ENCODE measurements around the gene TSPAN13. TPM values are rescaled to one million over a fixed set of nuclear protein-coding genes. Genes with fewer than 3 reads are reported as not detected.

The TSPAN13 gene
- total and polyA plus RNA-seq, 2 of the 8 experiments (the other 6 are each of a cell fraction or from before 2014, with no cell fraction given): 15.3 to 28.1 TPM

DNA sequence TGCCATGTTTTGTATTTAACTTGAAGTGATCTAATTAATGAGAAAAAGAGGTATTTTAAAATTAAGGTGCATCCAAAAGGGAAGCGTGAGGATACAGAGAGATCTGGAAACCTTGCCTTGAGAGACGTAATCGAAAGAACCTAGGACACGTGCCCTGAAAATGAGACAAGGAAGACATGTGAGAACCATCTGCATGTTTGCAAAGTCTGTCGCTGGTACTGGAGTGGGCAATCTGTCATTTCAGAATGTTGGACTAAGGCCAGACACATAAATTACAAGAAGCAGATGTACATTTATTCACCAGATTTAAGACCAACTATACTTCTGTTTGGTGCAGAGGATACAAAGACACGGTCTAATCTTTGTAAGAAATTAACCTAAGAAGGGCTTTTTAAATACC is 42.1 kb downstream of the TSPAN13 start:
- Histone ChIP-seq H3K4me2 (ENCODE audit: insufficient read depth in 1 of 2, low read depth in 2 of 2, low read length in 2 of 2) (no peak overlapping the region), H4K5ac (ENCODE audit: insufficient read length, low read depth, low read length) (no peak overlapping the region), H3K79me2 (ENCODE audit: control insufficient read depth in 1 of 2, insufficient read depth in 2 of 2, low read length in 2 of 2) (no peaks in the 10 kb centered on the region), H4K20me1 (replicated peaks in 1 of 2; ENCODE audit: control insufficient read depth in 1 of 2, insufficient read depth in 2 of 2, low read length in 2 of 2) (no peaks in the 10 kb centered on the region), H3K4me3 (ENCODE audit: extremely low read depth in 1 of 4, insufficient read depth in 2 of 4, low read depth in 3 of 4, low read length in 4 of 4) (no peak overlapping the region), H3K27ac (ENCODE audit: low read depth, low read length) (no peak overlapping the region), H3K23ac (ENCODE audit: insufficient read length) (no peak overlapping the region), H3K18ac (ENCODE audit: extremely low read depth, low read length) (no peak overlapping the region), H3K23me2 (ENCODE audit: low read depth, low read length) (no peaks in the 10 kb centered on the region), H4K8ac (ENCODE audit: extremely low read depth, insufficient read depth, low read length) (no peak overlapping the region), H3K9me3 (ENCODE audit: insufficient read depth in 2 of 2, low read depth in 1 of 2, low read length in 1 of 2) (no peaks in the 10 kb centered on the region), H2BK15ac (ENCODE audit: low read length) (no peak overlapping the region), H3K9ac (replicated peaks in 1 of 4; ENCODE audit: extremely low read depth in 1 of 4, low read depth in 3 of 4, low read length in 3 of 4) (no peak overlapping the region), H2AFZ (ENCODE audit: low read length) (no peak overlapping the region), H3K14ac (ENCODE audit: insufficient read length) (no peak overlapping the region), H3K4me1 (replicated peaks in 1 of 4; ENCODE audit: control insufficient read depth in 3 of 4, insufficient read depth in 4 of 4, low read length in 3 of 4) (no peaks in the 10 kb centered on the region), H4K91ac (replicated peaks; ENCODE audit: insufficient read length, low read length) (no peak overlapping the region), H2BK20ac (ENCODE audit: low read length) (no peak overlapping the region), H2BK5ac (ENCODE audit: low read depth, low read length) (no peak overlapping the region), H3K56ac (replicated peaks; ENCODE audit: insufficient read length, low read depth, low read length) (no peak overlapping the region), H2BK12ac (ENCODE audit: low read depth, low read length) (no peak overlapping the region), H3K27me3 (replicated peaks in 1 of 4; ENCODE audit: control insufficient read depth in 3 of 4, extremely low read depth in 1 of 4, insufficient read depth in 3 of 4, low read length in 3 of 4) (no peaks in the 10 kb centered on the region), H3K36me3 (ENCODE audit: control insufficient read depth in 2 of 4, insufficient read depth in 4 of 4, low read length in 3 of 4) (no peaks in the 10 kb centered on the region), H2AK5ac (ENCODE audit: low read depth, low read length) (no peak overlapping the region), H3K79me1 (ENCODE audit: low read depth, low read length) (no peaks in the 10 kb centered on the region), H2BK120ac (replicated peaks; ENCODE audit: low read depth, low read length) (no peak overlapping the region), H3K4ac (replicated peaks; ENCODE audit: insufficient read length, low read depth, low read length) (no peak overlapping the region)
- FAIRE-seq (no peak), DNase-seq (ENCODE audit: low read depth in 1 of 2, low spot score in 2 of 2) (no peak)
- POLR2A ChIA-PET (ENCODE audit: partially characterized antibody): no interaction called here
- CTCF ChIA-PET (ENCODE audit: partially characterized antibody): no interaction called here
- 81% methylated on average over 6 of the region's 6 CpGs; no CpG with 5 or more reads in 1 of the 2 experiments for WGBS, 2 experiments (ENCODE audit: extremely low coverage in 1 of 2, insufficient coverage in 1 of 2, insufficient read length in 1 of 2, insufficient replicate concordance in 2 of 2, low coverage in 1 of 2, low lambda C conversion rate in 2 of 2, missing lambda C conversion rate in 1 of 2)
- TF ChIP-seq SP1 (IDR thresholded peaks at IDR 0.05; ENCODE audit: low read depth, low read length) (no peak), KDM4A (IDR thresholded peaks at IDR 0.05; ENCODE audit: low read depth, low read length, severe bottlenecking) (no peak), ATF2 (IDR thresholded peaks at IDR 0.05; ENCODE audit: low read length) (no peak), ASH2L (IDR thresholded peaks at IDR 0.05; ENCODE audit: low read length) (no peak), CTCF (IDR thresholded peaks at IDR 0.05; ENCODE audit: control extremely low read depth in 1 of 3, insufficient read depth in 1 of 3, low read depth in 1 of 3, low read length in 3 of 3) (no peak), HDAC6 (IDR thresholded peaks at IDR 0.05; ENCODE audit: low read depth, low read length) (no peak), TAF7 (optimal IDR thresholded peaks at IDR 0.05; ENCODE audit: borderline replicate concordance, low read depth, low read length) (no peak), SIX5 (IDR thresholded peaks at IDR 0.05; ENCODE audit: low read depth, low read length) (no peak)
